Gastrocnemius medialis (tissue), 4 donors: ENCODE measurements around the gene SREBF2. TPM values are rescaled to one million over a fixed set of nuclear protein-coding genes. Genes with fewer than 3 reads are reported as not detected.

Source experiments
- ATAC-seq, 2 donors: fragments of 150-250 bp; one replicate each; pipeline ENCODE4 v1.9.1; 2016
- DNase-seq, 2 donors: peaks; one replicate each; pipeline ENCODE4 v3.0.0-alpha.2; 2019
- H3K27ac ChIP-seq, 4 donors: fragments of 200-600 bp; sonication (generic); 1 replicate in 1 of 4; 2 replicates in 3 of 4; pipeline ENCODE4 v1.5.1; 2016 to 2018; ENCODE audit warnings: mild to moderate bottlenecking in 2 of 4, moderate library complexity in 1 of 4
- H3K27me3 ChIP-seq, 3 donors: fragments of 200-600 bp; sonication (generic) in 2 of 3; 1 replicate in 1 of 3; 2 replicates in 2 of 3; pipeline versions ENCODE4 v1.5.1 to v1.6.0; 2016 to 2019; ENCODE audit warnings: mild to moderate bottlenecking in 1 of 3, moderate library complexity in 1 of 3
- H3K36me3 ChIP-seq, 2 donors: fragments of 200-600 bp; sonication (generic) in 1 of 2; one replicate each; pipeline ENCODE4 v1.5.1; 2017 to 2018
- H3K4me1 ChIP-seq, 2 donors: fragments of 200-600 bp; sonication (generic) in 1 of 2; one replicate each; pipeline ENCODE4 v1.5.1; 2016 to 2017; ENCODE audit warnings: mild to moderate bottlenecking in 2 of 2
- H3K4me3 ChIP-seq, 4 donors: fragments of 200-600 bp; sonication (generic) in 3 of 4; 1 replicate in 1 of 4; 2 replicates in 3 of 4; pipeline ENCODE4 v1.5.1; 2016 to 2019; ENCODE audit warnings: mild to moderate bottlenecking in 2 of 4
- H3K9me3 ChIP-seq, 3 donors: fragments of 200-600 bp; sonication (generic) in 2 of 3; 1 replicate in 1 of 3; 2 replicates in 2 of 3; pipeline ENCODE4 v1.5.1; 2016 to 2019
- POLR2A ChIP-seq, 2 donors: fragments of 450-650 bp; IDR thresholded peaks; one replicate each; pipeline ENCODE4 v1.6.1; 2017; ENCODE audit warnings: antibody characterized with exemption in 2 of 2, mild to moderate bottlenecking in 2 of 2, moderate library complexity in 2 of 2
- in situ Hi-C, 4 donors: fragments of 200-750 bp; cut with MboI; loops; one replicate each; pipeline versions ENCODE4 v1.15.0 to v1.8.0; 2017; ENCODE audit warnings: low sequenced_read_pairs in 4 of 4
- intact Hi-C: fragments of 100-400 bp; cut with DNase I; formaldehyde crosslinking; loops from one replicate; pipeline ENCODE4 v1.15.1; 2023; ENCODE audit warnings: low total_unique reads
- total RNA-seq, 4 donors: library from RNA; depleted of rRNA; stranded (reverse); fragments of >200 nt; gene quantifications; one replicate each; pipeline versions ENCODE4 v1.1.0 to v1.2.3, GENCODE V29; 2016
- TF ChIP-seq, protein P1 (sequence below), 5 experiments: fragments of 450-650 bp in 3 of 5; fragments of 200-600 bp in 2 of 5; sonication (generic) in 2 of 5; IDR thresholded peaks in 4 of 5; conservative IDR thresholded peaks in 1 of 5; 1 replicate in 4 of 5; 2 replicates in 1 of 5; pipeline ENCODE4 v1.5.1; 2016 to 2019; ENCODE audit warnings: antibody characterized with exemption in 5 of 5, mild to moderate bottlenecking in 3 of 5, moderate library complexity in 3 of 5

The SREBF2 gene
- total RNA-seq, 4 donors from 2014 or later: 25.1 to 40.9 (median 36.1) TPM

- peak overlapping the region in 3 of 4 donors; percentile 6 to 21 (median 8) for H3K27ac ChIP-seq
- H3K36me3 ChIP-seq: no peaks in the 10 kb centered on the region
- no peaks in the 10 kb centered on the region for H3K9me3 ChIP-seq
- TF ChIP-seq, protein P1, sequence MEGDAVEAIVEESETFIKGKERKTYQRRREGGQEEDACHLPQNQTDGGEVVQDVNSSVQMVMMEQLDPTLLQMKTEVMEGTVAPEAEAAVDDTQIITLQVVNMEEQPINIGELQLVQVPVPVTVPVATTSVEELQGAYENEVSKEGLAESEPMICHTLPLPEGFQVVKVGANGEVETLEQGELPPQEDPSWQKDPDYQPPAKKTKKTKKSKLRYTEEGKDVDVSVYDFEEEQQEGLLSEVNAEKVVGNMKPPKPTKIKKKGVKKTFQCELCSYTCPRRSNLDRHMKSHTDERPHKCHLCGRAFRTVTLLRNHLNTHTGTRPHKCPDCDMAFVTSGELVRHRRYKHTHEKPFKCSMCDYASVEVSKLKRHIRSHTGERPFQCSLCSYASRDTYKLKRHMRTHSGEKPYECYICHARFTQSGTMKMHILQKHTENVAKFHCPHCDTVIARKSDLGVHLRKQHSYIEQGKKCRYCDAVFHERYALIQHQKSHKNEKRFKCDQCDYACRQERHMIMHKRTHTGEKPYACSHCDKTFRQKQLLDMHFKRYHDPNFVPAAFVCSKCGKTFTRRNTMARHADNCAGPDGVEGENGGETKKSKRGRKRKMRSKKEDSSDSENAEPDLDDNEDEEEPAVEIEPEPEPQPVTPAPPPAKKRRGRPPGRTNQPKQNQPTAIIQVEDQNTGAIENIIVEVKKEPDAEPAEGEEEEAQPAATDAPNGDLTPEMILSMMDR (IDR thresholded peaks at IDR 0.05 in 4 of 5, conservative IDR thresholded peaks at IDR 0.05 in 1 of 5): peak; percentile 43 to 67 (median 61)
- TF ChIP-seq POLR2A (IDR thresholded peaks at IDR 0.05): no peak
- intact Hi-C loops (loop anchor here (1.0 to 5.0 kb wide), 3 partner anchors 35 to 160 kb away; partner anchors contain the start of genes CCDC134 and MEI1), in situ Hi-C loops (no loop called here)
- H3K4me3 ChIP-seq: no peak overlapping the region
- H3K4me1 ChIP-seq: peaks cover 20% of the 10 kb centered on the region in 2 donors
- ATAC-seq (peak; percentile 85 to 94), DNase-seq (peak in 1 of 2 donors; percentile 63)
- H3K27me3 ChIP-seq: no peaks in the 10 kb centered on the region
Observed at GRCh38 chr22:41857155-41857859, 24.4 kb downstream of the SREBF2 start.

GRCh38 chr22:41857860-41858199, 24.9 kb downstream of the SREBF2 start:
- intact Hi-C loops (loop anchor here (1.0 to 5.0 kb wide), 3 partner anchors 36 to 161 kb away; partner anchors contain the start of genes CCDC134 and MEI1), in situ Hi-C loops (no loop called here)
- H3K4me1 ChIP-seq: peaks cover 25 to 26% of the 10 kb centered on the region in 2 donors
- H3K27ac ChIP-seq: peak overlapping the region in 1 of 4 donors; percentile 21
- no peak for DNase-seq
- TF ChIP-seq, protein P1 (IDR thresholded peaks at IDR 0.05 in 4 of 5, conservative IDR thresholded peaks at IDR 0.05 in 1 of 5): no peak
- TF ChIP-seq POLR2A (IDR thresholded peaks at IDR 0.05): no peak
- no peak overlapping the region for H3K4me3 ChIP-seq
- ATAC-seq: no peak
- H3K9me3 ChIP-seq: no peaks in the 10 kb centered on the region
- H3K27me3 ChIP-seq: no peaks in the 10 kb centered on the region
- no peaks in the 10 kb centered on the region for H3K36me3 ChIP-seq

DNA sequence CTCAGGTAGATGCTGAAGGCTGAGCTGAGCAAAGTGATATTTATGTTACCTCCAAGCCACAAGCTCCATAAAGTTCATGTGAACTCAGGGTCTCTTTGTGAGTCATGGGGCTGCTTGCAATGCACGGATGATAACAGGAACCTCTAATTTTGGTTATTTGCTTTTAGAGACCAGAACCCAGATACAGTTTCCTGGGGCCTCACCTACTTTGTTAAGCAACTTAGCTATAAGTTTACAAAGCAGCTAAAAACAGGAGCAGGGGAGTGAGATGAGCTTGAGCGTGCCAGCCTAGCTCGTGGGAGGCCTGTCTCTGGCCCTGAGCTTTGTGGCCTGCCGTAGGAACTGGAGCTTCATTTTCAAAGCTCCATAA, 29.2 kb downstream of the SREBF2 start:
- TF ChIP-seq, protein P1 (IDR thresholded peaks at IDR 0.05 in 4 of 5, conservative IDR thresholded peaks at IDR 0.05 in 1 of 5): no peak
- no peak for TF ChIP-seq POLR2A (IDR thresholded peaks at IDR 0.05)
- peaks cover 0 to 5% of the 10 kb centered on the region in 2 donors for H3K36me3 ChIP-seq
- no peak for DNase-seq
- no peak overlapping the region for H3K4me3 ChIP-seq
- intact Hi-C loops (no loop called here), in situ Hi-C loops (no loop called here)
- peaks cover 26 to 29% of the 10 kb centered on the region in 2 donors for H3K4me1 ChIP-seq
- no peaks in the 10 kb centered on the region for H3K9me3 ChIP-seq
- peak overlapping the region; percentile 47 to 75 (median 70) for H3K27ac ChIP-seq
- no peaks in the 10 kb centered on the region for H3K27me3 ChIP-seq
- peak in 1 of 2 donors; percentile 39 for ATAC-seq

GRCh38 chr22:41862530-41863266, 29.8 kb downstream of the SREBF2 start:
- Histone ChIP-seq H3K4me1 (peaks cover 25 to 26% of the 10 kb centered on the region in 2 donors), H3K36me3 (peaks cover 0 to 9% of the 10 kb centered on the region in 2 donors), H3K9me3 (no peaks in the 10 kb centered on the region), H3K27ac (peak overlapping the region; percentile 47 to 75 (median 70)), H3K4me3 (no peak overlapping the region), H3K27me3 (no peaks in the 10 kb centered on the region)
- DNase-seq (no peak), ATAC-seq (peak in 1 of 2 donors; percentile 36)
- in situ Hi-C loops (no loop called here), intact Hi-C loops (no loop called here)
- TF ChIP-seq, protein P1 (IDR thresholded peaks at IDR 0.05 in 4 of 5, conservative IDR thresholded peaks at IDR 0.05 in 1 of 5): no peak
- TF ChIP-seq POLR2A (IDR thresholded peaks at IDR 0.05): no peak
